ENCODE data around the gene C5AR1. TPM values are rescaled to one million over a fixed set of nuclear protein-coding genes. Genes with fewer than 3 reads are reported as not detected.

Gene C5AR1
- total RNA-seq, 2 donors from 2014 or later = 5.3 to 11.5 TPM

DNA sequence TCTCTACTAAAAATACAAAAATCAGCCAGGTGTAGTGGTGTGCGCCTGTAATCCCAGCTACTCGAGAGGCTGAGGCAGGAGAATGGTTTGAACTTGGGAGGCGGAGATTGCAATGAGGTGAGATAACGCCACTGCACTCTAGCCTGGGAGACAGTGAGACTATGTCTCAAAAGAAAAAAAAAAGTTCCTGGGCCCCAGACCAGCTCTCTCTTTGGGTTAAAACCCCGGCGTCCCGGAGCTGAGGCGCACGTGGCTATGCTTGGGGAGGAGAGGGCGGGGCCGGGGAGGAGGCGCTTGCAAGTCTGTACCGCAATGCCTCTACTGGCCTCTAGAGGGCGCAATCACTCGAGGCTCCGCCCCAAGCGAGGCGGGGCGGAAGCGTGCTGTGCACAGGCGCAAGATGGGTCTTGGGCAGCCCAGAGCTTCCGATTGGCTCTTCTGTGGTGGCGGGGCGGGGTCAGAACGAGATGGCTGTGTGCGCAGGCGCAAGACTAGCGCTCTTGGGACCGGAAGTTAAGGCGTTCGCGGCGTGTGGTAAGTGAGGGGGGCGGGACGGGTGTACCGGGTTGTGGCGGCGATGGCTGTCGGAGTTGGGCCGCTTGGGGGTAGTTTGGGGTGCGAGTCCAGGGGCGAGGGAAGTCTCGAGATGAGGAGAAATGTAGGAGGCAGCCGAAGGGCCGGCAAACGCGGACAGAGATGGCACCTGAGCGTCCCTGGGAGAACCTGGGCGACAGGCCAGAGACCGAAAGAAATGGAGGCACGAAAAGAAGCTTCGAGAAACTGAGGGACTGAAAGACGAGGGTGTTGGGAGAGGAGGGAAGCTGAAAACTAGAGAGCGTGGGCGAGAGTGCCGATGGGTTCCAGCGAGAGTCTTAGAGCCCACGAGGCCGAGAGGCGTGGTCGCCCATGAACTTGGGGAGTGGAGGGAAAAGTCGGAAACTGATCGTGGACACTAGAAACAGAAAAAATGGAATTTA, 39.4 kb downstream of the C5AR1 start, which contains the start of gene DHX34:
Gene DHX34 (plus strand): TSS at position 497 of the 977 bp plus-strand sequence. CDS start 3,716 bp downstream, outside the sequence.
- H3K9ac ChIP-seq (ENCODE audit: low read depth in 2 of 2, low read length in 2 of 2) = peak within 1 kb of the TSS; percentile 67 to 88
- intact Hi-C loops (cut with DNase I) = no loop called here
- DNase-seq = peak; percentile 98
- H3K27ac ChIP-seq = peak within 1 kb of the TSS; percentile 42
- peaks cover 3% of the 10 kb centered on the region for H3K4me1 ChIP-seq
- no peaks in the 10 kb centered on the region for H3K9me3 ChIP-seq
- TF ChIP-seq, protein P1, sequence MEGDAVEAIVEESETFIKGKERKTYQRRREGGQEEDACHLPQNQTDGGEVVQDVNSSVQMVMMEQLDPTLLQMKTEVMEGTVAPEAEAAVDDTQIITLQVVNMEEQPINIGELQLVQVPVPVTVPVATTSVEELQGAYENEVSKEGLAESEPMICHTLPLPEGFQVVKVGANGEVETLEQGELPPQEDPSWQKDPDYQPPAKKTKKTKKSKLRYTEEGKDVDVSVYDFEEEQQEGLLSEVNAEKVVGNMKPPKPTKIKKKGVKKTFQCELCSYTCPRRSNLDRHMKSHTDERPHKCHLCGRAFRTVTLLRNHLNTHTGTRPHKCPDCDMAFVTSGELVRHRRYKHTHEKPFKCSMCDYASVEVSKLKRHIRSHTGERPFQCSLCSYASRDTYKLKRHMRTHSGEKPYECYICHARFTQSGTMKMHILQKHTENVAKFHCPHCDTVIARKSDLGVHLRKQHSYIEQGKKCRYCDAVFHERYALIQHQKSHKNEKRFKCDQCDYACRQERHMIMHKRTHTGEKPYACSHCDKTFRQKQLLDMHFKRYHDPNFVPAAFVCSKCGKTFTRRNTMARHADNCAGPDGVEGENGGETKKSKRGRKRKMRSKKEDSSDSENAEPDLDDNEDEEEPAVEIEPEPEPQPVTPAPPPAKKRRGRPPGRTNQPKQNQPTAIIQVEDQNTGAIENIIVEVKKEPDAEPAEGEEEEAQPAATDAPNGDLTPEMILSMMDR (IDR thresholded peaks at IDR 0.05) = peak; percentile 97
- H3K27me3 ChIP-seq = no peaks in the 10 kb centered on the region
- no peaks in the 10 kb centered on the region for H3K36me3 ChIP-seq
- H3K4me3 ChIP-seq = peak within 1 kb of the TSS; percentile 70

DNA sequence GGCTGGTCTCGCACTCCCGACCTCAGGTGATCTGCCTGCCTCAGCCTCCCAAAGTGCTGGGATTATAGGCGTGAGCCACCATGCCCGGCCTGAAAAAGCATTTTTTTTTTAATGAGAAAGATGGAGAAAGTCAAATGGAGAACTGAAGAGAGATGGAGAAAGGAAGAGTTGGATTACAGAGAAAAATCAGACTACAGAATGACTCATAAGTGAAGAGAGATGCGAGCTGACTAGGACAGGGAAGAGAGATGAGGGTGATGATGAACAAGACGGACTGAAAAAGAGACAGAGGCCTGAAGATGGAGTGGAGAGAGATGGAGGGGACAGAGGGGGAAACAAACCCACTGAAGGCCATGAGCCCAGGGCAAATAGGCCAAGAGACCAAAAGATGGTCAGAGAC, 41.0 kb downstream of the C5AR1 start:
- peaks cover 3% of the 10 kb centered on the region for H3K4me1 ChIP-seq
- intact Hi-C loops (cut with DNase I) = no loop called here

DNA sequence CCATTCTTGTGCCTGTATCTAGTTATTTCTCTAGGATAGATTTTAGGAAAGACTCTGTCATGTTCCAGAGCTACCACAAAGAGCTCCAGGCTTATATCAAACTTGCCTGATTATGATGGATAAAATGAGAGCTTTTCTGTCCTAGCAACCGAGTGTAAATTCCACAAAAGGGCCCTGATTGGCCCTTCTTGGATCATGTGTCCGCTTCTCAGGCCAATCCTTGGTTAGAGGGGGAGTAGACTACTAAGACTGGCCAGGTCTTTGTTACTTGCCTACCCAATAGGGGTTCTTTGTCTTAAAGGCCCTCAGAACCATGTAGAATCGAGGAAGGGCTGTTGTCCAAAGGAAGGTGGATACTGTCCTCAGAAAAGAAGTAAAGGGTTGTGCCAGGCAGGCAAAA, 41.9 kb downstream of the C5AR1 start:
- no peak overlapping the region for H3K4me3 ChIP-seq
- intact Hi-C loops (cut with DNase I) = no loop called here
- H3K4me1 ChIP-seq = peaks cover 3% of the 10 kb centered on the region
- no peak overlapping the region for H3K27ac ChIP-seq
- no peaks in the 10 kb centered on the region for H3K9me3 ChIP-seq
- H3K36me3 ChIP-seq = peaks cover 7% of the 10 kb centered on the region
- DNase-seq = no peak
- H3K27me3 ChIP-seq = no peaks in the 10 kb centered on the region
- no peak overlapping the region for H3K9ac ChIP-seq (ENCODE audit: low read depth in 2 of 2, low read length in 2 of 2)
- TF ChIP-seq, protein P1 (IDR thresholded peaks at IDR 0.05) = no peak

More for the DNA sequence above, 41.0 kb downstream of the C5AR1 start:
- TF ChIP-seq, protein P1 (IDR thresholded peaks at IDR 0.05) = no peak
- Histone ChIP-seq H3K36me3 (peaks cover 7% of the 10 kb centered on the region), H3K27ac (no peak overlapping the region), H3K27me3 (no peaks in the 10 kb centered on the region), H3K4me3 (no peak overlapping the region), H3K9me3 (no peaks in the 10 kb centered on the region), H3K9ac (ENCODE audit: low read depth in 2 of 2, low read length in 2 of 2) (no peak overlapping the region)
- DNase-seq = no peak

DNA sequence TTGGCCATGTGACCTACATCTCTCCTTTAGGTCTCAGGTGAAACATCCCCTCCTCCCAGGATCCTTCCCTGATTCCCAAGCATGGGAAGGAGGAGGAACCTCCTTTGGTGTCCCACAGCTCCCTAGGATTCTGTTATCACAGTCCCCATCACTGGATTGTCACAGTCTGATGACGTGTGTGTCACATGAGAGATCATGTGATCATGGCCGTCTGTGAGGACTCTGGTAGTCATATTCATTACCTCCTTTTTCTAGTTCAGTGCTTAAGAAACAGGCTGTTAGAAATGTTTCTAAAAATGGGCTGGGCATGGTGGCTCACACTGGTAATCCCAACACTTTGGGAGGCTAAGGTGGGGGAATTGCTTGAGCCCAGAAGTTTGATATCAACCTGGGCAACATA, 42.4 kb downstream of the C5AR1 start:
- H3K9me3 ChIP-seq = no peaks in the 10 kb centered on the region
- TF ChIP-seq, protein P1 (IDR thresholded peaks at IDR 0.05) = no peak
- intact Hi-C loops (cut with DNase I) = no loop called here
- H3K9ac ChIP-seq (ENCODE audit: low read depth in 2 of 2, low read length in 2 of 2) = no peak overlapping the region
- DNase-seq = no peak
- peaks cover 7% of the 10 kb centered on the region for H3K36me3 ChIP-seq
- H3K4me1 ChIP-seq = peaks cover 3% of the 10 kb centered on the region
- H3K27ac ChIP-seq = no peak overlapping the region
- no peak overlapping the region for H3K4me3 ChIP-seq
- no peaks in the 10 kb centered on the region for H3K27me3 ChIP-seq

DNA sequence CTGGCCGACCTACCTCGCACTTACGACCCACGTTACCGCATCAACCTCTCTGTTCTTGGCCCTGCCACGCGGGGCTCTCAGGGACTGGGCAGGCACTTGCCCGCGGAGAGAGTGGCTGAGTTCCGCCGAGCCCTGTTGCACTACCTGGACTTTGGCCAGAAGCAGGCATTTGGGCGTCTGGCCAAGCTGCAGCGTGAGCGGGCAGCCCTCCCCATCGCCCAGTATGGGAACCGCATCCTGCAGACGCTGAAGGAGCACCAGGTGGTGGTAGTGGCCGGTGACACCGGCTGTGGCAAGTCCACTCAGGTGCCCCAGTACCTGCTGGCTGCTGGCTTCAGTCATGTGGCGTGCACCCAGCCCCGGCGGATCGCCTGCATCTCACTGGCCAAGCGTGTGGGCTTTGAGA, 43.6 kb downstream of the C5AR1 start:
- Histone ChIP-seq H3K9me3 (no peaks in the 10 kb centered on the region), H3K27ac (no peak overlapping the region), H3K36me3 (peaks cover 7% of the 10 kb centered on the region), H3K4me1 (peaks cover 3% of the 10 kb centered on the region), H3K4me3 (no peak overlapping the region), H3K27me3 (no peaks in the 10 kb centered on the region), H3K9ac (ENCODE audit: low read depth in 2 of 2, low read length in 2 of 2) (no peak overlapping the region)
- DNase-seq = peak; percentile 66
- intact Hi-C loops (cut with DNase I) = no loop called here
- TF ChIP-seq, protein P1 (IDR thresholded peaks at IDR 0.05) = no peak
